HG02885 (cell line): Measurements from ENCODE around the gene DOCK2.
A peak's percentile ranks its signal among the peaks of the same experiment; 100 is the strongest.
"Not testable (repeated sequence)": the region's sequence is repeated elsewhere in the genome, so short reads cannot be mapped to it uniquely, and the experiment has no call there.

Experiments
- ATAC-seq: cut with Tn5 transposase; IDR thresholded peaks from one replicate; pipeline ENCODE4 v1.9.1; 2021; ENCODE audit warnings: mild to moderate bottlenecking; ENCODE audit not compliant: unreplicated experiment, poor library complexity

The DOCK2 gene

GRCh38 chr5:169710675-169711074 lies 73.6 kb downstream of the DOCK2 start:
- ATAC-seq: no peak

- ATAC-seq: no peak
These were observed 74.6 kb downstream of the DOCK2 start for GRCh38 chr5:169711551-169712225.

- ATAC-seq: no peak
These were observed 75.4 kb downstream of the DOCK2 start for GRCh38 chr5:169712428-169712827.

GRCh38 chr5:169716287-169716686 lies 79.2 kb downstream of the DOCK2 start:
- ATAC-seq: no peak

GRCh38 chr5:169717288-169717687 lies 80.2 kb downstream of the DOCK2 start:
- ATAC-seq: no peak

GRCh38 chr5:169719360-169720314 lies 82.6 kb downstream of the DOCK2 start:
- peak; percentile 85 for ATAC-seq

GRCh38 chr5:169721771-169722170 lies 84.7 kb downstream of the DOCK2 start:
- no peak for ATAC-seq

- ATAC-seq: no peak
These were observed 86.2 kb downstream of the DOCK2 start for GRCh38 chr5:169723103-169723831.

- ATAC-seq: no peak
These were observed 87.4 kb downstream of the DOCK2 start for GRCh38 chr5:169724303-169725087.

GRCh38 chr5:169725665-169726064 lies 88.6 kb downstream of the DOCK2 start:
- not testable (repeated sequence) for ATAC-seq

- ATAC-seq: no peak
These were observed 91.3 kb downstream of the DOCK2 start for GRCh38 chr5:169728418-169728817.

GRCh38 chr5:169731221-169731620 lies 94.1 kb downstream of the DOCK2 start:
- no peak for ATAC-seq

- ATAC-seq: no peak
These were observed 95.8 kb downstream of the DOCK2 start for GRCh38 chr5:169732841-169733240.

- no peak for ATAC-seq
These were observed 98.8 kb downstream of the DOCK2 start for GRCh38 chr5:169735913-169736312.

- peak; percentile 61 for ATAC-seq
These were observed 99.6 kb downstream of the DOCK2 start for GRCh38 chr5:169736653-169737052.

GRCh38 chr5:169740435-169740834 lies 103.4 kb downstream of the DOCK2 start:
- no peak for ATAC-seq

- ATAC-seq: no peak
These were observed 105.8 kb downstream of the DOCK2 start for GRCh38 chr5:169742771-169743296.

GRCh38 chr5:169744336-169744735 lies 107.3 kb downstream of the DOCK2 start:
- ATAC-seq: no peak

- ATAC-seq: peak; percentile 39
These were observed 108.5 kb downstream of the DOCK2 start for GRCh38 chr5:169745441-169746146.
